GM19193 (cell line): ENCODE results near the gene C16orf46.

ENCODE experiments used
- POLR2A ChIP-seq: IDR thresholded peaks from 4 replicates; pipeline ENCODE4 v1.6.1; 2011; ENCODE audit not compliant: insufficient read depth, insufficient read length; ENCODE audit errors: extremely low read depth

C16orf46 gene

GRCh38 chr16:81060576-81061306, 16.3 kb downstream of the C16orf46 start:
- TF ChIP-seq POLR2A = no peak

DNA sequence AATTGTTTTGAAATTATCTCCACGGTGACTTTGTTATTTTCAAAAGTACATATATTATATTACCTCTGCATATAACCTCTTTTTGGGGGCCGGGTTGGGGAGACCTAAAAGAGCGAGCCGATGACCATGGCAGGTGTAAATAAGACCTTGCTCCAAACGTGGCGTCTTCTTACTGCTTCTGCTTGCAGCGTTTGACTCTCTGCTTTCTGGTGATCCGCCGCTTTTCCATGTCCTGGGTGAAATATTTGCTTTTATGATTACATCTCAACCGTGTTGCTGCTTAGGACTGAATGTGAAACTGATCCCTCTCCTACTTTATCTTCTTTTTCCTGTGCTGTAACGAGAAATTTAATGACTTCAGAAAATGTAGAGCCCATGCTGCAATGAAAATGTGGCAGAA, 23.3 kb downstream of the C16orf46 start:
- no peak for TF ChIP-seq POLR2A

- TF ChIP-seq POLR2A = no peak
Observed at GRCh38 chr16:81042821-81043220, 34.2 kb downstream of the C16orf46 start.

DNA sequence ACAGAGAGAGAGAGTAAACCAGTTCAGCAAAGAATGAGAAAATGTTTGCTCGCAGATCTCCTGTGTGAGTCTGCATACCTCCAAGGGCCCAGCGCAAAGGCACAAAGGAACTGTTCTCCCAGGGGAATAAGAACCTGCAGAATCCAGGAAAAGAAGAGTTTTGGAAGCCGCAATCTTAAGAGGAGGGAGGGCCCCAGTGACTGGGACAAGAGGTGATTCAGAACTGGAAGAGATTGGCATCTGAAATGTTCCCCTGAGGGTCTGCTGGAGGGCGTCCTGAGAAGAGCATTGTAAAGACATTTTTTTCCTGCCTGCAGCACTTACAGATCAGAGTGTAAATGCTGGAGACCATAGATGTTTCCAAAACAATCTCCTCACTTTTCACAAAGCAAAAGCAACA, 35.3 kb downstream of the C16orf46 start:
- no peak for TF ChIP-seq POLR2A

DNA sequence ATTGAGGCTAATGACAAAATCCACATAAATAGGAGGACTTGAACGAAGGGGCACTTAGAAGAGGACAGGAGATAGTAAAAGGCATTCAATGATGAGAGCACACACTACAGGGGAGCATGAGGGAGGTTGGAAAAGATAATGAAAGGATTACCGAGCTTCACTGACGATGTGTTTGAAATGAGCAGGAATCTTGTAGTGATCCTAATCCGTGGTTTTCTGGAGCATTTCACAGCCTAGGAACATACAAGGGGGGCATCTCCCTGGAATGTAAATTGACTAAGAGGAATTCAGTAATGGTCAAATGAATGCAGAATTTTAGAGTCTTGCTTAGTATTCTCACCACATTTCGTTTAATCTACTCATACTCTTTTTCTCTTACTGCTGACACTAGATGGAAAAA, 36.2 kb downstream of the C16orf46 start:
- no peak for TF ChIP-seq POLR2A

- no peak for TF ChIP-seq POLR2A
Observed at GRCh38 chr16:81040131-81040530, 36.9 kb downstream of the C16orf46 start.

GRCh38 chr16:81036751-81037350, 40.2 kb downstream of the C16orf46 start:
- no peak for TF ChIP-seq POLR2A

GRCh38 chr16:81035975-81036750, 40.9 kb downstream of the C16orf46 start:
- no peak for TF ChIP-seq POLR2A

DNA sequence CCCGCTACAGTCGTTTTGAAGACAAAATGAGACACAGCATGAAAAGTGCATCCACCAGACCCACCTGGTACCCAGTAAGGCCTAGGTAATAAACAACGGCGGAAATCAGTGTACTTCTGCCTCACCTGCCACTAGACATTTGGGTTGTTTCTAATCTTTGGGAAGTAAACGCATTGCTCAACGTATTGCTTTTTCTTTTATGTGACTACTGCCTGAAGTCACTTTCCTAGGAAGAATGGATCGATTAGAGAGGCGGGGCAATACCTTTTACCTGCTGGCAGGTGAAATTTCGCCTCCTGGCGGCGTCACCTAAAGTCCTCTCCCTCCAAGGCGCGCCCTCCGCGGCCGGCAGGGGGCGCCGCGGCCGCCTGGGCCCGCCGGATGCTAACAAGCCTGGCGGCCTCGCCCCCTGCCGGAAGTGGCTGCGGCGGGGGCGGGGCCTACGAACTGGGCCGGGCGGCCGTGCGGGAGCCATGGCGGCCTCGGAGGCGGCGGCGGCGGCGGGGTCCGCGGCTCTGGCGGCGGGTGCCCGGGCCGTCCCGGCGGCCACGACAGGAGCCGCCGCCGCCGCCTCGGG, 41.6 kb downstream of the C16orf46 start, which contains the start of gene ATMIN:
ATMIN (plus strand) TSS at position 445 of the 577 bp plus-strand sequence; CDS start at position 474, 29 bp downstream.
- peak; percentile 77 for TF ChIP-seq POLR2A

GRCh38 chr16:81029930-81030604, 47.0 kb downstream of the C16orf46 start:
- no peak for TF ChIP-seq POLR2A

GRCh38 chr16:81026429-81026828, 50.6 kb downstream of the C16orf46 start:
- TF ChIP-seq POLR2A = no peak

DNA sequence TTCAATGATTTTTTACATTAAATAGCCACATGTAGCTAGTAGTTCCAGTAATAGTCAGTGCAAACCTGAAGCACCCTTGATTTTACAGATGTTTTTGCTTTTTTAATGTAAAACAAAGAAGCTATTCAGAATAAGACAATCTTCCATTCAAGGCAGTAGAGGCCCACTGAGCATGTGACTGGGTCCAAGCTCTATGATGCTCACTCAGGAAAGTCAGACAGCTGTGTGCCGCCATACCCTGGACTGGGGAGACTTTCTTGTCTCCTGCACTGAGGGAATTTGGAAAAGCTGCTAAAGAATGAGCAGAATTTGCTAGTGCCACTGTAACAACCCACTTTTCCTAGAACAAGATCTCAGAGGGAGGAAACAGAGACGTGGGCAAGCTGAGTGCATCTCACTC, 58.5 kb downstream of the C16orf46 start:
- no peak for TF ChIP-seq POLR2A

DNA sequence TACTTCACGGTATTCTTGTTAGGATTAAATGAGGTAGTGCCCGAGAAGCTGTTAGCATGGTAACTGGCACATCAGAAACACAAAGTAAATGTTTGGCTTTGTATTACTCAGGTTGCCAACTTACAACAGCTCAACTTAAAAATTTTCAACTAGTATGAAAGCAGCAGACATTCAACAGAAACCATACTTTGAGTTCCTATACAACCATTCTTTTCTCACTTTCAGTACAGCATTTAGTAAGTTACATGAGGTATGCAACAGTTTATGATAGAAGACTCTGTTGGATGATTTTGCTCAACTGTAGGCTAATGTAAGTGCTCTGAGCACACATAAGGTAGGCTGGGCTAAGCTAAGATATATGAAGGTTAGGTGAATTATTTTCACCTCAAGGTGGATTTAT, 62.4 kb downstream of the C16orf46 start:
- no peak for TF ChIP-seq POLR2A

DNA sequence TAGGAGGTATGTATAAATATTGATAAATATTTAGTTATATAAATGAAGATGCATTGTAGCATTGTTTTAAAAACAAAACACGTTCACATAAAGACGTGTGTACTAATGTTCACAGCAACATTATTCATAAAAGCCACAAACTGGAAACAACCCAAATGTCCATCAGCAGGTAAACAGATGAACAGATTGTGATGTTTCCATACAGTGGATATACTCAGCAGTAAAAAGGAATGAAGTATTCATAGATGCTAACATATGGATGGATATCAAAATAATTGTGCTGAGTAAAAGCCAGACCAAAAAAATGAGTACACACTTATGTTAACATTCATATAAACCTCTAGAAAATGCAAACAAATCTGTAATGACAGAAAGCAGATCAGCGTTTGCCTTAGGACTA, 64.1 kb downstream of the C16orf46 start:
- no peak for TF ChIP-seq POLR2A
